ENCODE data around the gene ANKRD17.

ANKRD17 gene

GRCh38 chr4:73064536-73064935, 194.1 kb downstream of the ANKRD17 start:
- peaks cover 9% of the 10 kb centered on the region for H3K36me3 ChIP-seq (replicated peaks)
- DNase-seq, result no peak
- TF ChIP-seq, protein P1, sequence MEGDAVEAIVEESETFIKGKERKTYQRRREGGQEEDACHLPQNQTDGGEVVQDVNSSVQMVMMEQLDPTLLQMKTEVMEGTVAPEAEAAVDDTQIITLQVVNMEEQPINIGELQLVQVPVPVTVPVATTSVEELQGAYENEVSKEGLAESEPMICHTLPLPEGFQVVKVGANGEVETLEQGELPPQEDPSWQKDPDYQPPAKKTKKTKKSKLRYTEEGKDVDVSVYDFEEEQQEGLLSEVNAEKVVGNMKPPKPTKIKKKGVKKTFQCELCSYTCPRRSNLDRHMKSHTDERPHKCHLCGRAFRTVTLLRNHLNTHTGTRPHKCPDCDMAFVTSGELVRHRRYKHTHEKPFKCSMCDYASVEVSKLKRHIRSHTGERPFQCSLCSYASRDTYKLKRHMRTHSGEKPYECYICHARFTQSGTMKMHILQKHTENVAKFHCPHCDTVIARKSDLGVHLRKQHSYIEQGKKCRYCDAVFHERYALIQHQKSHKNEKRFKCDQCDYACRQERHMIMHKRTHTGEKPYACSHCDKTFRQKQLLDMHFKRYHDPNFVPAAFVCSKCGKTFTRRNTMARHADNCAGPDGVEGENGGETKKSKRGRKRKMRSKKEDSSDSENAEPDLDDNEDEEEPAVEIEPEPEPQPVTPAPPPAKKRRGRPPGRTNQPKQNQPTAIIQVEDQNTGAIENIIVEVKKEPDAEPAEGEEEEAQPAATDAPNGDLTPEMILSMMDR (IDR thresholded peaks at IDR 0.05; ENCODE audit: low read depth, low read length, missing control alignments), result no peak
- H3K27me3 ChIP-seq (replicated peaks), result no peaks in the 10 kb centered on the region
- H3K4me3 ChIP-seq (ENCODE audit: low read depth, low read length), result no peak overlapping the region
- in situ Hi-C loops (cut with HindIII; ENCODE audit: low pct_ligation_motif_present, low sequenced_read_pairs), result no loop called here
- no peak overlapping the region for H3K27ac ChIP-seq

DNA sequence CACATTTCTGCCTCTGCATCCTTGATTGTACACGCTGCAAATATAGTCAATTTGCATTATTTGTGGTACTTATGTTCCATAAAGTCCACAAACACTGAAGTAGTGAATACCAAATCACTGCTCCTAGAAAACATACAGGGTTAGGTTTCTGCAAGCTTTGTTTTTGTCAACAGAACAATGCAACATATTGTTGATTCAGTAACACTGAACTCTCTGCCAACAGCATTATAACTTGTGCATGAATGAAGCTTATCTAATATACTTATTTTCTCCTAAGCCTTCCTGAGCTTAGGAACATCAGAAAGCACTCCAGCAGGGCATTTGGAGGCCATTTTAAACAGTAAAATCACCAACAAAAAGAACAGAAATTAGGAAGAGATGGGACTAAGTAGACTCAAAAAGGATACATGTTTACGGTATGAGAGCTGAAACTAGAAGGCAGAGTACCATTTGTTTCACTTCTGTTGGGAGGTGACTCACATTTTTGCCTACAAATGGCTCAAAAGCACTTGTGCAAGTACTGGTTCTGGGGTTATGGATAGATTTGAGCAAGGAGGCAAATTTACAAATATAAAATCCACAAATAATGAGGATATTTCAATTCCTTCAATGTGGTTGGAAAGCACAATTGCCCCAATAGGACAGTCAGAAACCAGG, 203.2 kb downstream of the ANKRD17 start:
- Histone ChIP-seq H3K27ac (no peak overlapping the region), H3K27me3 (replicated peaks) (no peaks in the 10 kb centered on the region), H3K36me3 (replicated peaks) (peaks cover 18% of the 10 kb centered on the region), H3K4me3 (ENCODE audit: low read depth, low read length) (no peak overlapping the region)
- no peak for DNase-seq
- in situ Hi-C loops (cut with HindIII; ENCODE audit: low pct_ligation_motif_present, low sequenced_read_pairs), result no loop called here
- TF ChIP-seq, protein P1 (IDR thresholded peaks at IDR 0.05; ENCODE audit: low read depth, low read length, missing control alignments), result no peak

DNA sequence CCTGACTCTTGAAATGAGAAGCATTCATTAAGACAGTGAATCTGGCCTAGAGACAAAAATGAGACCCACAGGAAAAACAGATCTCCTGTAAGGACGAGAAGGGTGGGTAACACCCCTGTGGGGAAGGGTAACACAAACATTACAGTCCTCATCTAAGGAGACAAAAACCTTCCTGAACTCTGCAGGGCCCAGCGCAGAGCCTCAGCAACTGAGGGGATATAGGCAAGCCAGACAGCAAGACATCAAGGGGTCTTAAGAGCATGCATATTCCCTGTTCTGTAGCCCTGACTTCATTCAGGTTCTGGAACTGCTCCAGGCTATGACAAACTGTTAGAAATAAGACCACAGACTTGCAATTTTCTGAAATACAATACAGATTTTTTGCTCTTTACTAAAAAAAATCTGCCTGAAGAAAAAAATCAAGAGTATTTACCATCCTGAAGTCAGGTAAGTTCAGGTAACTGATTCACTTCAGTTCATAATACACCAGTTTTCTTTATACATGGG, 204.6 kb downstream of the ANKRD17 start:
- Histone ChIP-seq H3K27ac (no peak overlapping the region), H3K36me3 (replicated peaks) (peaks cover 9% of the 10 kb centered on the region), H3K4me3 (ENCODE audit: low read depth, low read length) (no peak overlapping the region), H3K27me3 (replicated peaks) (no peaks in the 10 kb centered on the region)
- TF ChIP-seq, protein P1 (IDR thresholded peaks at IDR 0.05; ENCODE audit: low read depth, low read length, missing control alignments), result no peak
- DNase-seq, result peak; percentile 45
- in situ Hi-C loops (cut with HindIII; ENCODE audit: low pct_ligation_motif_present, low sequenced_read_pairs), result no loop called here

DNA sequence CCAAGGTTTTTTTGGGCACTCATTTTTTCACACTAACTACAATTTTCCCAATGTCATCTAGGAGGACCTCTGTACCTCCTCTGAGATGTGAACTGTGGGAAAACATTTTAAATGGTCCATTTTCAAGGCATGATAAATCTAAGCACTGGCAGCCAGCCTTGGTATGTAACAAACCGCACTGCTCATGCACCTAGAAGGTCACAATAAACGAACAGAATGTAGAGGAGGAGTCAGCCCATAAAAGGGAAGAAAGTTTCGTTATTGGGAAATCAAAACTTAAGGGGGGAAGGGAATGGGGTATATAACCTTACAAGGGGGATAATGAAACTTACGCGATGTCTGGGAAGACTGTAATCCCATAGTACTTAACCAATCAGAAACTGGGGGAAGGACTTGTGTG, 205.5 kb downstream of the ANKRD17 start:
- in situ Hi-C loops (cut with HindIII; ENCODE audit: low pct_ligation_motif_present, low sequenced_read_pairs), result no loop called here
- no peaks in the 10 kb centered on the region for H3K27me3 ChIP-seq (replicated peaks)
- no peak overlapping the region for H3K27ac ChIP-seq
- H3K4me3 ChIP-seq (ENCODE audit: low read depth, low read length), result no peak overlapping the region
- H3K36me3 ChIP-seq (replicated peaks), result peaks cover 7% of the 10 kb centered on the region
- TF ChIP-seq, protein P1 (IDR thresholded peaks at IDR 0.05; ENCODE audit: low read depth, low read length, missing control alignments), result no peak
- peak; percentile 41 for DNase-seq

GRCh38 chr4:73051625-73052024, 207.0 kb downstream of the ANKRD17 start:
- in situ Hi-C loops (cut with HindIII; ENCODE audit: low pct_ligation_motif_present, low sequenced_read_pairs), result no loop called here
- TF ChIP-seq, protein P1 (IDR thresholded peaks at IDR 0.05; ENCODE audit: low read depth, low read length, missing control alignments), result no peak

GRCh38 chr4:73045879-73046278, 212.7 kb downstream of the ANKRD17 start:
- in situ Hi-C loops (cut with HindIII; ENCODE audit: low pct_ligation_motif_present, low sequenced_read_pairs), result no loop called here

More at GRCh38 chr4:73051625-73052024, 207.0 kb downstream of the ANKRD17 start:
- DNase-seq, result no peak
- no peaks in the 10 kb centered on the region for H3K36me3 ChIP-seq (replicated peaks)
- H3K27me3 ChIP-seq (replicated peaks), result no peaks in the 10 kb centered on the region
- no peak overlapping the region for H3K27ac ChIP-seq
- no peak overlapping the region for H3K4me3 ChIP-seq (ENCODE audit: low read depth, low read length)

More at GRCh38 chr4:73045879-73046278, 212.7 kb downstream of the ANKRD17 start:
- no peaks in the 10 kb centered on the region for H3K36me3 ChIP-seq (replicated peaks)
- H3K27ac ChIP-seq, result no peak overlapping the region
- no peak overlapping the region for H3K4me3 ChIP-seq (ENCODE audit: low read depth, low read length)
- DNase-seq, result no peak
- TF ChIP-seq, protein P1 (IDR thresholded peaks at IDR 0.05; ENCODE audit: low read depth, low read length, missing control alignments), result no peak
- H3K27me3 ChIP-seq (replicated peaks), result no peaks in the 10 kb centered on the region
